MCF 10A (cell line): ENCODE measurements around the gene MOSPD3. TPM values are rescaled to one million over a fixed set of nuclear protein-coding genes. Genes with fewer than 3 reads are reported as not detected.

Experiments
- BruUV-seq: library from RNA; stranded (reverse); fragments of 400-500 nt; replicated peaks from 2 replicates; lab custom pipeline; 2021; lab: Mats Ljungman, UMichigan
- CTCF ChIA-PET: fragments of 300-600 bp; sonication (Branson Sonifier 250); formaldehyde crosslinking; extraction: SDS; loops from one replicate; lab custom pipeline; 2021; ENCODE audit warnings: antibody characterized with exemption, inconsistent platforms; lab: Yijun Ruan, JAX
- POLR2A ChIA-PET: fragments of 300-600, 350-650 bp; sonication (Branson Sonifier 250); formaldehyde crosslinking; extraction: SDS; loops from one replicate; lab custom pipeline; 2020; ENCODE audit warnings: antibody characterized with exemption, inconsistent platforms; lab: Yijun Ruan, JAX
- DNase-seq: peaks from one replicate; pipeline ENCODE4 v3.0.0-alpha.2; 2018; ENCODE audit not compliant: unreplicated experiment
- H3K27ac Mint-ChIP-seq: one replicate; pipeline ENCODE4 v1.8.0; 2022; ENCODE audit warnings: mild to moderate bottlenecking, low read depth, mixed read lengths; ENCODE audit not compliant: unreplicated experiment
- H3K27me3 Mint-ChIP-seq: one replicate; pipeline ENCODE4 v1.8.0; 2022; ENCODE audit warnings: mixed read lengths; ENCODE audit not compliant: insufficient read depth, unreplicated experiment
- H3K36me3 Mint-ChIP-seq: one replicate; pipeline ENCODE4 v1.8.0; 2022; ENCODE audit warnings: mild to moderate bottlenecking, moderate library complexity, mixed read lengths; ENCODE audit not compliant: insufficient read depth, unreplicated experiment
- H3K4me1 Mint-ChIP-seq: one replicate; pipeline ENCODE4 v1.8.0; 2022; ENCODE audit warnings: mixed read lengths; ENCODE audit not compliant: insufficient read depth, unreplicated experiment
- H3K4me3 Mint-ChIP-seq: one replicate; pipeline ENCODE4 v1.8.0; 2022; ENCODE audit warnings: mild to moderate bottlenecking, moderate library complexity, mixed read lengths; ENCODE audit not compliant: unreplicated experiment
- H3K9me3 Mint-ChIP-seq: one replicate; pipeline ENCODE4 v1.8.0; 2022; ENCODE audit warnings: mixed read lengths; ENCODE audit not compliant: unreplicated experiment
- CTCF ChIP-seq: fragments of 200-600 bp; IDR thresholded peaks from one replicate; pipeline ENCODE4 v1.8.0; 2022; ENCODE audit warnings: antibody characterized with exemption, mild to moderate bottlenecking; ENCODE audit not compliant: unreplicated experiment
- intact Hi-C: fragments of 100-400 bp; cut with micrococcal nuclease; formaldehyde crosslinking; loops from 2 replicates; pipeline ENCODE4 v1.14.1; 2022
- total RNA-seq: library from RNA; stranded (reverse); gene quantifications from 2 replicates; pipeline ENCODE4 v1.2.3, GENCODE V29; 2022

MOSPD3 gene
- total RNA-seq, 1 experiment from 2014 or later: 7.4 TPM

GRCh38 chr7:100582650-100583049 is 29.7 kb upstream of the MOSPD3 start:
- peaks cover 13% of the 10 kb centered on the region for H3K4me1 Mint-ChIP-seq
- no peak for TF ChIP-seq CTCF
- ChIA-PET POLR2A (interaction anchor here (4.8 kb wide), 1 partner anchor 30 kb away, joined by 49 read pairs; the partner anchor contains the start of gene MOSPD3), CTCF (interaction anchor here (0.5 kb wide), 1 partner anchor 19 kb away, joined by 4 read pairs; the partner anchor contains the start of gene PCOLCE)
- H3K4me3 Mint-ChIP-seq: no peak overlapping the region
- no peaks in the 10 kb centered on the region for H3K9me3 Mint-ChIP-seq
- DNase-seq: no peak
- intact Hi-C loops: no loop called here
- no peaks in the 10 kb centered on the region for H3K27me3 Mint-ChIP-seq
- H3K36me3 Mint-ChIP-seq: peaks cover 23% of the 10 kb centered on the region
- no TSS peak for BruUV-seq
- no peak overlapping the region for H3K27ac Mint-ChIP-seq

- H3K36me3 Mint-ChIP-seq: peaks cover 23% of the 10 kb centered on the region
- no peaks in the 10 kb centered on the region for H3K27me3 Mint-ChIP-seq
- H3K4me1 Mint-ChIP-seq: peaks cover 13% of the 10 kb centered on the region
- CTCF ChIA-PET: interaction anchor here (0.6 to 1.6 kb wide), 3 partner anchors 24 to 114 kb away, joined by 3 to 6 read pairs (median 4); no protein-coding TSS in a partner anchor
- POLR2A ChIA-PET: interaction anchor here (0.6 to 4.8 kb wide), 5 partner anchors 29 to 292 kb away, joined by 3 to 49 read pairs (median 6); partner anchors contain the start of genes AGFG2, MOSPD3 and SRRT
- no peak overlapping the region for H3K27ac Mint-ChIP-seq
- BruUV-seq: TSS peak; percentile 5
- peak overlapping the region; percentile 92 for H3K4me3 Mint-ChIP-seq
- no peak for TF ChIP-seq CTCF
- H3K9me3 Mint-ChIP-seq: no peaks in the 10 kb centered on the region
- DNase-seq: no peak
- intact Hi-C loops: no loop called here
These were observed 28.9 kb upstream of the MOSPD3 start for GRCh38 chr7:100583132-100584053.

GRCh38 chr7:100584054-100584682 is 28.2 kb upstream of the MOSPD3 start:
- Mint-ChIP-seq H3K36me3 (peaks cover 17% of the 10 kb centered on the region), H3K27me3 (no peaks in the 10 kb centered on the region), H3K4me1 (peaks cover 13% of the 10 kb centered on the region), H3K9me3 (no peaks in the 10 kb centered on the region), H3K27ac (no peak overlapping the region), H3K4me3 (peak overlapping the region; percentile 92)
- BruUV-seq: no TSS peak
- POLR2A ChIA-PET: interaction anchor here (0.6 to 4.8 kb wide), 14 partner anchors 17 to 291 kb away, joined by 3 to 49 read pairs (median 6); partner anchors contain the start of genes AGFG2, GIGYF1, MEPCE and MOSPD3
- DNase-seq: no peak
- TF ChIP-seq CTCF: no peak
- intact Hi-C loops: no loop called here
- CTCF ChIA-PET: interaction anchor here (0.6 to 1.7 kb wide), 12 partner anchors 19 to 141 kb away, joined by 3 to 11 read pairs (median 4); no protein-coding TSS in a partner anchor
